ENCODE results near the gene KCNT2.
"Not testable (repeated sequence)": the region's sequence is repeated elsewhere in the genome, so short reads cannot be mapped to it uniquely, and the experiment has no call there.

KCNT2 gene

DNA sequence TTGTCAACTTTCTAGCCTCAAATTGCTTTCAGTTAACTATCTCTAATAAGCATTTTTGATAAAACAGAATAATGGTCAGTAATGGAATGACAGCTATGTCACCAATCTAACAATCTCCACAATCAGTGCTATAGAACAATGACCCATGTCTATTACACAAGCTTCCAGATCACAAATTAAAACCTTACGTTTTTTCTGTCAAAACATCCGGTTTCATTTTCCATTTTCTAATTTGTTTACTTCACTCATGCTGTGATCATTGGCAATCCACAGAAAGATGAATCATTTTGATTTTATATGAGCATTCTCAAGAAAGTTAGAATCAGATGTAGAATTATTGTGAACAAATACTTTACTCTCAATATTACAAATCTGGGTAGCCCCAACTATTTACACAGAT, 80.3 kb downstream of the KCNT2 start:
- no peaks in the 10 kb centered on the region for H3K36me3 ChIP-seq (replicated peaks)
- DNase-seq = no peak
- H3K27me3 ChIP-seq (replicated peaks) = no peaks in the 10 kb centered on the region
- no peak overlapping the region for H3K27ac ChIP-seq
- TF ChIP-seq, protein P1, sequence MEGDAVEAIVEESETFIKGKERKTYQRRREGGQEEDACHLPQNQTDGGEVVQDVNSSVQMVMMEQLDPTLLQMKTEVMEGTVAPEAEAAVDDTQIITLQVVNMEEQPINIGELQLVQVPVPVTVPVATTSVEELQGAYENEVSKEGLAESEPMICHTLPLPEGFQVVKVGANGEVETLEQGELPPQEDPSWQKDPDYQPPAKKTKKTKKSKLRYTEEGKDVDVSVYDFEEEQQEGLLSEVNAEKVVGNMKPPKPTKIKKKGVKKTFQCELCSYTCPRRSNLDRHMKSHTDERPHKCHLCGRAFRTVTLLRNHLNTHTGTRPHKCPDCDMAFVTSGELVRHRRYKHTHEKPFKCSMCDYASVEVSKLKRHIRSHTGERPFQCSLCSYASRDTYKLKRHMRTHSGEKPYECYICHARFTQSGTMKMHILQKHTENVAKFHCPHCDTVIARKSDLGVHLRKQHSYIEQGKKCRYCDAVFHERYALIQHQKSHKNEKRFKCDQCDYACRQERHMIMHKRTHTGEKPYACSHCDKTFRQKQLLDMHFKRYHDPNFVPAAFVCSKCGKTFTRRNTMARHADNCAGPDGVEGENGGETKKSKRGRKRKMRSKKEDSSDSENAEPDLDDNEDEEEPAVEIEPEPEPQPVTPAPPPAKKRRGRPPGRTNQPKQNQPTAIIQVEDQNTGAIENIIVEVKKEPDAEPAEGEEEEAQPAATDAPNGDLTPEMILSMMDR (IDR thresholded peaks at IDR 0.05; ENCODE audit: low read depth, low read length, missing control alignments) = no peak
- H3K4me3 ChIP-seq (ENCODE audit: low read depth, low read length) = no peak overlapping the region
- in situ Hi-C loops (cut with HindIII; ENCODE audit: low pct_ligation_motif_present, low sequenced_read_pairs) = no loop called here

DNA sequence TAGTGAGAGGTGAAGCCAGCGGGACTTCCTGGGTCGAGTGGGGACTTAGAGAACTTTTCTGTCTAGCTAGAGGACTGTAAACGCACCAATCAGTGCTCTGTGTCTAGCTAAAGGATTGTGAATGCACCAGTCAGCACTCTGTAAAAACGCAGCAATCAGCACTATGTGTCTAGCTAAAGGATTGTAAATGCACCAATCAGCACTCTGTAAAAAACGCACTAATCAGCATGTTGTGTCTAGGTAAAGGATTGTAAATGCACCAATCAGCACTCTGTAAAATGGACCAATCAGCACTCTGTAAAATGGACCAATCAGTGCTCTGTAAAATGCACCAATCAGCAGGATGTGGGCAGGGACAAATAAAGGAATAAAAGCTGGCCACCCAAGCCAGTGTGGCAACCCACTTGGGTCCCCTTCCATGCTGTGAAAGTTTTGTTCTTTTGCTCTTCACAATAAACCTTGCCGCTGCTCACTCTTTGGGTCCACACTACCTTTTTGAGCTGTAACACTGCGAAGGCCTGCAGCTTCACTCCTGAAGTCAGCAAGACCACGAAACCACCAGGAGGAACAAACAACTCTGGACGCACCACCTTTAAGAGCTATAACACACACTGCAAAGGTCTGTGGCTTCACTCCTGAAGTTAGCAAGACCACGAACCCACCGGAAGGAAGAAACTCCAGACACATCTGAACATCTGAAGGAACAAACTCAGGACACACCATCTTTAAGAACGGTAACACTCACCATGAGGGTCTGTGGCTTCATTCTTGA, 85.5 kb downstream of the KCNT2 start:
- H3K27ac ChIP-seq; in situ Hi-C loops (cut with HindIII; ENCODE audit: low pct_ligation_motif_present, low sequenced_read_pairs); H3K4me3 ChIP-seq (ENCODE audit: low read depth, low read length); H3K36me3 ChIP-seq (replicated peaks); DNase-seq; H3K27me3 ChIP-seq (replicated peaks): not testable (repeated sequence)

DNA sequence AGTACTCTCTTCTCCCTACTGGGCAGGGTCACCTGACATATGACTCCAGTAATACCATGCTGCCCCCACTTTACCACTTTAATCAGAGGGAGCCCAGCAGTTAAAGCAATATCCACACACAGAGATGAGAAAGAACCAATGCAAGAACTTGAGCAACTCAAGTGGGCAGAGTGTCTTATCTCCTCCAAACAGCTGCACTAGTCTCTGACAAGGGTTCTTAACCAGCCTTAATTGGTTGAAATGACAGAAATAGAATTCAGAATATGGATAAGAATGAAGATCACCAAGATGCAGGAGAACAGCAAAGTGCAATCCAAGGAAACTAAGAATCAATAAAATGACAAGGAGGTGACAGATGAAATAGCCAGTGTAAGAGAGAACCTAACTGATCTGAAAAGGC, 91.0 kb downstream of the KCNT2 start:
- Histone ChIP-seq H3K27me3 (replicated peaks) (no peaks in the 10 kb centered on the region), H3K27ac (no peak overlapping the region), H3K4me3 (ENCODE audit: low read depth, low read length) (no peak overlapping the region), H3K36me3 (replicated peaks) (no peaks in the 10 kb centered on the region)
- DNase-seq = no peak
- TF ChIP-seq, protein P1 (IDR thresholded peaks at IDR 0.05; ENCODE audit: low read depth, low read length, missing control alignments) = no peak
- in situ Hi-C loops (cut with HindIII; ENCODE audit: low pct_ligation_motif_present, low sequenced_read_pairs) = no loop called here

DNA sequence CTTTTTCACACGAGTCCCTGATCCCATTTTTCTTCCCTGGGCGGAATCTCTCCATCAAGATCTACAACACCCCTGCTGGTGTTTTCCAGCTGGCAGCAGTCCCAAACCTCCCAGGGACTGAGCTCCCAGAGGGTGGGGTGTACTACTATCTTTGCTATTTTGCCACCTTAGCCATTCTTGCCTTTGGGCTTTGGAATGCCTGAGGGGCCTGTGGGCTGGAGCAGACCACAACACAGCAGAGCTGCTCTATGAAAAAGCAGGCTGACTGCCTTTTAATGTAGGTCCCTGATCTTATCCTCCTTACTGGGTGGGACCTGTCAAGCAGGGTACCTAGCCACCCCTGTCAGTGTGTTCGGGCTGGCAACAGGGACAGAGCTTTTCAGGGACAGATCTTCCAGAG, 91.9 kb downstream of the KCNT2 start:
- no peak overlapping the region for H3K4me3 ChIP-seq (ENCODE audit: low read depth, low read length)
- H3K36me3 ChIP-seq (replicated peaks) = no peaks in the 10 kb centered on the region
- H3K27me3 ChIP-seq (replicated peaks) = no peaks in the 10 kb centered on the region
- H3K27ac ChIP-seq = no peak overlapping the region
- TF ChIP-seq, protein P1 (IDR thresholded peaks at IDR 0.05; ENCODE audit: low read depth, low read length, missing control alignments) = no peak
- in situ Hi-C loops (cut with HindIII; ENCODE audit: low pct_ligation_motif_present, low sequenced_read_pairs) = no loop called here
- no peak for DNase-seq

- Histone ChIP-seq H3K27ac (no peak overlapping the region), H3K36me3 (replicated peaks) (no peaks in the 10 kb centered on the region), H3K27me3 (replicated peaks) (no peaks in the 10 kb centered on the region), H3K4me3 (ENCODE audit: low read depth, low read length) (no peak overlapping the region)
- in situ Hi-C loops (cut with HindIII; ENCODE audit: low pct_ligation_motif_present, low sequenced_read_pairs) = no loop called here
- TF ChIP-seq, protein P1 (IDR thresholded peaks at IDR 0.05; ENCODE audit: low read depth, low read length, missing control alignments) = no peak
- no peak for DNase-seq
Observed at GRCh38 chr1:196515904-196516303, 92.3 kb downstream of the KCNT2 start.

DNA sequence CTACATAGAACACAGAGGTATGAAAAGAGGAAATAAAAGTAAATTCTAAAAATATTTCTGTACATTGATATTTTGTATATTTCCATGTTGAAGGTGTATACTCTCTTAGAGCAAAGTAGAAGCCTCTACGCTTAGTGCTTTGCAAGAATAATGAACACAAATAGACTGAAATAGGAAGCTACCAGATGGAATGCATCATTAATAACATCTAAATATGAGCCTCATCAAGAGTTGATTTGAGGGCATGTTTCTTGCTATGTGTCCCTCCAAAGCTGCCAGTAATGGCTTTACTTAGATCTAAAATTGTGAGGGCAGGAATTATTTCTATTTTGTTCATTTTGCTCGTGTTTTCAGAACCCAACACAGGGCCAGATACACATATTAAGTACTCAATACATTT, 94.4 kb downstream of the KCNT2 start:
- DNase-seq = no peak
- no peaks in the 10 kb centered on the region for H3K27me3 ChIP-seq (replicated peaks)
- H3K27ac ChIP-seq = no peak overlapping the region
- H3K36me3 ChIP-seq (replicated peaks) = no peaks in the 10 kb centered on the region
- TF ChIP-seq, protein P1 (IDR thresholded peaks at IDR 0.05; ENCODE audit: low read depth, low read length, missing control alignments) = no peak
- in situ Hi-C loops (cut with HindIII; ENCODE audit: low pct_ligation_motif_present, low sequenced_read_pairs) = no loop called here
- no peak overlapping the region for H3K4me3 ChIP-seq (ENCODE audit: low read depth, low read length)

Measured in brain microvascular endothelial cell (primary cell).